ENCODE data around the gene SLC38A8.
A peak's percentile ranks its signal among the peaks of the same experiment; 100 is the strongest.

SLC38A8 gene

GRCh38 chr16:84000989-84001642 lies 41.5 kb downstream of the SLC38A8 start:
- no peak for DNase-seq (ENCODE audit: low spot score)
- no peak for FAIRE-seq

GRCh38 chr16:83998091-83998490 lies 44.5 kb downstream of the SLC38A8 start:
- DNase-seq (ENCODE audit: low spot score), result no peak
- no peak for FAIRE-seq

GRCh38 chr16:83996481-83997252 lies 45.9 kb downstream of the SLC38A8 start:
- FAIRE-seq (no peak), DNase-seq (ENCODE audit: low spot score) (no peak)

- no peak for DNase-seq (ENCODE audit: low spot score)
- no peak for FAIRE-seq
Measured at GRCh38 chr16:83995754-83996153, 46.8 kb downstream of the SLC38A8 start.

- no peak for FAIRE-seq
Measured at GRCh38 chr16:83994703-83995102, 47.9 kb downstream of the SLC38A8 start.

GRCh38 chr16:83994087-83994486 lies 48.5 kb downstream of the SLC38A8 start:
- FAIRE-seq (no peak), DNase-seq (ENCODE audit: low spot score) (peak; percentile 37)

More at GRCh38 chr16:83994703-83995102, 47.9 kb downstream of the SLC38A8 start:
- no peak for DNase-seq (ENCODE audit: low spot score)

- peak; percentile 9 for DNase-seq (ENCODE audit: low spot score)
- FAIRE-seq, result no peak
Measured at GRCh38 chr16:83992624-83993023, 50.0 kb downstream of the SLC38A8 start.

- DNase-seq (ENCODE audit: low spot score) (no peak), FAIRE-seq (no peak)
Measured at GRCh38 chr16:83990492-83990891, 52.1 kb downstream of the SLC38A8 start.

GRCh38 chr16:83989300-83989699 lies 53.3 kb downstream of the SLC38A8 start:
- FAIRE-seq, result no peak

GRCh38 chr16:83983491-83983890 lies 59.1 kb downstream of the SLC38A8 start:
- FAIRE-seq, result no peak
- DNase-seq (ENCODE audit: low spot score), result no peak

More at GRCh38 chr16:83989300-83989699, 53.3 kb downstream of the SLC38A8 start:
- DNase-seq (ENCODE audit: low spot score), result no peak

GRCh38 chr16:83981799-83982198 lies 60.8 kb downstream of the SLC38A8 start:
- FAIRE-seq, result no peak
- no peak for DNase-seq (ENCODE audit: low spot score)

GRCh38 chr16:83980794-83981193 lies 61.8 kb downstream of the SLC38A8 start:
- DNase-seq (ENCODE audit: low spot score) (no peak), FAIRE-seq (no peak)

- no peak for FAIRE-seq
- DNase-seq (ENCODE audit: low spot score), result no peak
Measured at GRCh38 chr16:83979441-83979840, 63.2 kb downstream of the SLC38A8 start.

GRCh38 chr16:83978401-83978904 lies 64.1 kb downstream of the SLC38A8 start:
- DNase-seq (ENCODE audit: low spot score) (no peak), FAIRE-seq (no peak)

- DNase-seq (ENCODE audit: low spot score), result no peak
- FAIRE-seq, result no peak
Measured at GRCh38 chr16:83977056-83977815, 65.4 kb downstream of the SLC38A8 start.

- FAIRE-seq (no peak), DNase-seq (ENCODE audit: low spot score) (no peak)
Measured at GRCh38 chr16:83975590-83976260, 66.9 kb downstream of the SLC38A8 start.

- FAIRE-seq (no peak), DNase-seq (ENCODE audit: low spot score) (no peak)
Measured at GRCh38 chr16:83974475-83974874, 68.1 kb downstream of the SLC38A8 start.

GRCh38 chr16:83973581-83974385 lies 68.8 kb downstream of the SLC38A8 start:
- no peak for FAIRE-seq
- DNase-seq (ENCODE audit: low spot score), result no peak

GRCh38 chr16:83973077-83973476 lies 69.5 kb downstream of the SLC38A8 start:
- no peak for FAIRE-seq

GRCh38 chr16:83972256-83973008 lies 70.2 kb downstream of the SLC38A8 start:
- no peak for FAIRE-seq

More at GRCh38 chr16:83973077-83973476, 69.5 kb downstream of the SLC38A8 start:
- DNase-seq (ENCODE audit: low spot score), result no peak

More at GRCh38 chr16:83972256-83973008, 70.2 kb downstream of the SLC38A8 start:
- no peak for DNase-seq (ENCODE audit: low spot score)
